ENCODE results near the gene RNF208.
"Not testable (repeated sequence)": the region's sequence is repeated elsewhere in the genome, so short reads cannot be mapped to it uniquely, and the experiment has no call there.

RNF208 gene

GRCh38 chr9:137240318-137240840 lies 18.3 kb upstream of the RNF208 start:
- DNase-seq (ENCODE audit: low read depth in 2 of 2) = peak; percentile 40 to 75

GRCh38 chr9:137239541-137240200 lies 17.6 kb upstream of the RNF208 start:
- not testable (repeated sequence) for DNase-seq (ENCODE audit: low read depth in 2 of 2)

- DNase-seq (ENCODE audit: low read depth in 2 of 2) = no peak
These were observed 16.0 kb upstream of the RNF208 start for GRCh38 chr9:137237759-137238726.

- no peak for DNase-seq (ENCODE audit: low read depth in 2 of 2)
These were observed 14.9 kb upstream of the RNF208 start for GRCh38 chr9:137236936-137237421.

GRCh38 chr9:137236238-137236935 lies 14.3 kb upstream of the RNF208 start:
- DNase-seq (ENCODE audit: low read depth in 2 of 2) = peak; percentile 78 to 81

- no peak for DNase-seq (ENCODE audit: low read depth in 2 of 2)
These were observed 13.6 kb upstream of the RNF208 start for GRCh38 chr9:137235424-137236237.

GRCh38 chr9:137234758-137235423 lies 12.9 kb upstream of the RNF208 start:
- no peak for DNase-seq (ENCODE audit: low read depth in 2 of 2)

- no peak for DNase-seq (ENCODE audit: low read depth in 2 of 2)
These were observed 12.1 kb upstream of the RNF208 start for GRCh38 chr9:137234055-137234697.

GRCh38 chr9:137233143-137233980 lies 11.3 kb upstream of the RNF208 start:
- no peak for DNase-seq (ENCODE audit: low read depth in 2 of 2)

- no peak for DNase-seq (ENCODE audit: low read depth in 2 of 2)
These were observed 10.5 kb upstream of the RNF208 start for GRCh38 chr9:137232510-137232909.

GRCh38 chr9:137232101-137232500 lies 10.1 kb upstream of the RNF208 start:
- DNase-seq (ENCODE audit: low read depth in 2 of 2) = no peak

GRCh38 chr9:137231372-137232039 lies 9.5 kb upstream of the RNF208 start:
- no peak for DNase-seq (ENCODE audit: low read depth in 2 of 2)

- DNase-seq (ENCODE audit: low read depth in 2 of 2) = no peak
These were observed 8.8 kb upstream of the RNF208 start, which contains the start of gene SLC34A3 for GRCh38 chr9:137230705-137231371. Gene SLC34A3 (plus strand): TSS chr9:137230901. CDS start chr9:137231703, 802 bp downstream.

GRCh38 chr9:137229903-137230704 lies 8.1 kb upstream of the RNF208 start:
- DNase-seq (ENCODE audit: low read depth in 2 of 2) = no peak

- no peak for DNase-seq (ENCODE audit: low read depth in 2 of 2)
These were observed 7.2 kb upstream of the RNF208 start for GRCh38 chr9:137228968-137229896.

GRCh38 chr9:137228506-137228967 lies 6.5 kb upstream of the RNF208 start:
- no peak for DNase-seq (ENCODE audit: low read depth in 2 of 2)
